HG02588 (cell line): ENCODE results near the gene CXCL12.

Source experiments
- ATAC-seq: cut with Tn5 transposase; IDR thresholded peaks from one replicate; pipeline ENCODE4 v1.9.1; 2021; ENCODE audit warnings: mild to moderate bottlenecking, moderate library complexity; ENCODE audit not compliant: unreplicated experiment

CXCL12 gene

GRCh38 chr10:44385696-44386441, 972 bp upstream of the CXCL12 start:
- no peak for ATAC-seq

- ATAC-seq: no peak
Measured at GRCh38 chr10:44384601-44385025, 284 bp downstream of the CXCL12 start.

GRCh38 chr10:44383749-44384600, 922 bp downstream of the CXCL12 start:
- no peak for ATAC-seq

GRCh38 chr10:44382981-44383748, 1.7 kb downstream of the CXCL12 start:
- ATAC-seq: no peak

- ATAC-seq: no peak
Measured at GRCh38 chr10:44382131-44382858, 2.6 kb downstream of the CXCL12 start.

GRCh38 chr10:44380829-44381600, 3.9 kb downstream of the CXCL12 start:
- ATAC-seq: no peak

GRCh38 chr10:44379907-44380306, 5.0 kb downstream of the CXCL12 start:
- no peak for ATAC-seq

GRCh38 chr10:44378626-44379025, 6.3 kb downstream of the CXCL12 start:
- no peak for ATAC-seq

GRCh38 chr10:44377651-44378310, 7.1 kb downstream of the CXCL12 start:
- no peak for ATAC-seq

GRCh38 chr10:44376472-44377099, 8.3 kb downstream of the CXCL12 start:
- ATAC-seq: no peak

GRCh38 chr10:44374155-44374554, 10.7 kb downstream of the CXCL12 start:
- no peak for ATAC-seq

- no peak for ATAC-seq
Measured at GRCh38 chr10:44373341-44373995, 11.4 kb downstream of the CXCL12 start.

GRCh38 chr10:44372181-44372580, 12.7 kb downstream of the CXCL12 start:
- ATAC-seq: no peak

GRCh38 chr10:44370731-44371248, 14.1 kb downstream of the CXCL12 start:
- no peak for ATAC-seq

GRCh38 chr10:44369854-44370253, 15.0 kb downstream of the CXCL12 start:
- no peak for ATAC-seq

GRCh38 chr10:44369296-44369695, 15.6 kb downstream of the CXCL12 start:
- ATAC-seq: no peak

GRCh38 chr10:44368637-44369036, 16.3 kb downstream of the CXCL12 start:
- no peak for ATAC-seq

- ATAC-seq: no peak
Measured at GRCh38 chr10:44366941-44367630, 17.8 kb downstream of the CXCL12 start.
